Astrocyte (in vitro differentiated cells and primary cell): ENCODE data around the gene NDFIP1. TPM values are rescaled to one million over a fixed set of nuclear protein-coding genes. Genes with fewer than 3 reads are reported as not detected.

Source experiments
- DNase-seq: peaks from one replicate; pipeline ENCODE4 v3.0.0-alpha.2; 2010; ENCODE audit warnings: low read depth
- FAIRE-seq: peaks from 2 replicates; lab custom pipeline; 2011; peaks lifted over from hg19 to GRCh38; lab: Jason Lieb, UNC
- H2AFZ ChIP-seq: 2 replicates; pipeline ENCODE4 v1.6.0; 2012; ENCODE audit warnings: low read depth, low read length, inconsistent platforms
- H3K27ac ChIP-seq: 2 replicates; pipeline ENCODE4 v1.5.1; 2011; ENCODE audit warnings: low read depth, low read length, inconsistent platforms
- H3K27me3 ChIP-seq: 2 replicates; pipeline ENCODE4 v1.6.0; 2011; ENCODE audit warnings: low read length, inconsistent platforms; ENCODE audit not compliant: insufficient read depth
- H3K36me3 ChIP-seq: 2 replicates; pipeline ENCODE4 v1.5.1; 2011; ENCODE audit warnings: low read length, inconsistent platforms; ENCODE audit not compliant: insufficient read depth
- H3K4me1 ChIP-seq: 2 replicates; pipeline ENCODE4 v1.5.1; 2011; ENCODE audit warnings: low read length, inconsistent platforms; ENCODE audit not compliant: insufficient read depth
- H3K4me2 ChIP-seq: 2 replicates; pipeline ENCODE4 v1.6.0; 2012; ENCODE audit warnings: low read length, inconsistent platforms
- H3K4me3 ChIP-seq: 2 replicates; pipeline ENCODE4 v1.5.1; 2011; ENCODE audit warnings: low read depth, mild to moderate bottlenecking, low read length, inconsistent platforms; ENCODE audit not compliant: insufficient read depth
- H3K79me2 ChIP-seq: 2 replicates; pipeline ENCODE4 v1.6.0; 2012; ENCODE audit warnings: mild to moderate bottlenecking, low read length, inconsistent platforms; ENCODE audit not compliant: insufficient read depth
- H3K9ac ChIP-seq: 2 replicates; pipeline ENCODE4 v1.6.0; 2012; ENCODE audit warnings: mild to moderate bottlenecking, low read length, inconsistent platforms
- H3K9me3 ChIP-seq: 2 replicates; pipeline ENCODE4 v1.5.1; 2012; ENCODE audit warnings: low read depth, mild to moderate bottlenecking, low read length, inconsistent platforms; ENCODE audit not compliant: insufficient read depth
- H4K20me1 ChIP-seq: 2 replicates; pipeline ENCODE4 v1.6.0; 2012; ENCODE audit warnings: low read length, inconsistent platforms; ENCODE audit not compliant: insufficient read depth
- H3K27ac Mint-ChIP-seq: one replicate; pipeline ENCODE4 v1.8.0; 2021; ENCODE audit warnings: mild to moderate bottlenecking, mixed read lengths; ENCODE audit not compliant: unreplicated experiment
- H3K27me3 Mint-ChIP-seq: one replicate; pipeline ENCODE4 v1.8.0; 2021; ENCODE audit warnings: low read depth, mixed read lengths; ENCODE audit not compliant: unreplicated experiment
- H3K36me3 Mint-ChIP-seq: one replicate; pipeline ENCODE4 v1.8.0; 2021; ENCODE audit warnings: low read depth, mixed read lengths; ENCODE audit not compliant: unreplicated experiment
- H3K4me1 Mint-ChIP-seq: one replicate; pipeline ENCODE4 v1.8.0; 2021; ENCODE audit warnings: low read depth, mixed read lengths; ENCODE audit not compliant: unreplicated experiment
- H3K4me3 Mint-ChIP-seq: one replicate; pipeline ENCODE4 v1.8.0; 2021; ENCODE audit warnings: mild to moderate bottlenecking, moderate library complexity, mixed read lengths; ENCODE audit not compliant: unreplicated experiment
- H3K9me3 Mint-ChIP-seq: one replicate; pipeline ENCODE4 v1.8.0; 2021; ENCODE audit warnings: mild to moderate bottlenecking, mixed read lengths; ENCODE audit not compliant: unreplicated experiment
- EZH2 ChIP-seq: IDR thresholded peaks from 2 replicates; pipeline ENCODE4 v1.6.1; 2012; ENCODE audit warnings: mild to moderate bottlenecking, low read length, inconsistent platforms; ENCODE audit not compliant: insufficient read depth
- total RNA-seq: library from RNA; stranded (reverse); gene quantifications from 2 replicates; pipeline ENCODE4 v1.2.1, GENCODE V29; 2021
- TF ChIP-seq, protein P1 (sequence below): IDR thresholded peaks from 2 replicates; pipeline ENCODE4 v1.5.1; 2011; ENCODE audit warnings: low read depth, mild to moderate bottlenecking, inconsistent platforms, low read length, moderate library complexity; ENCODE audit not compliant: insufficient read depth

Gene NDFIP1
- total RNA-seq, 1 donor from 2014 or later = 56.8 TPM

DNA sequence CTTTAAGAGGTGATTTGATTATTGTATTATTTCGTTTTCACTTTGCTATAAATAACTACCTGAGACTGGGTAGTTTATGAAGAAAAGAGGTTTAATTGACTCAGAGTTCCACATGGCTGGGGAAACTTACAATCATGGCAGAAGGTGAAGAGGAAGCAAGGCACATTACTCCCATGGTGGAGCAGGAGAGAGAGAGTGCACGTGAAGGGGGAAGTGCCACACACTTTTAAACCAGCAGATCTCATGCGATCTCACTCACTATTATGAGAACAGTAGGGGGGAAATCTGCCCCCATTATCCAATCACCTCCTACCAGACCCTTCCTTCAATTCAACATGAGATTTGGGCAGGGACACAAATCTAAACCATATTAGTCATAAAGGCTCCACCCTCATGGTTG lies 36.1 kb upstream of the NDFIP1 start:
- H3K4me1 ChIP-seq = no peaks in the 10 kb centered on the region
- H3K36me3 Mint-ChIP-seq = no peaks in the 10 kb centered on the region

DNA sequence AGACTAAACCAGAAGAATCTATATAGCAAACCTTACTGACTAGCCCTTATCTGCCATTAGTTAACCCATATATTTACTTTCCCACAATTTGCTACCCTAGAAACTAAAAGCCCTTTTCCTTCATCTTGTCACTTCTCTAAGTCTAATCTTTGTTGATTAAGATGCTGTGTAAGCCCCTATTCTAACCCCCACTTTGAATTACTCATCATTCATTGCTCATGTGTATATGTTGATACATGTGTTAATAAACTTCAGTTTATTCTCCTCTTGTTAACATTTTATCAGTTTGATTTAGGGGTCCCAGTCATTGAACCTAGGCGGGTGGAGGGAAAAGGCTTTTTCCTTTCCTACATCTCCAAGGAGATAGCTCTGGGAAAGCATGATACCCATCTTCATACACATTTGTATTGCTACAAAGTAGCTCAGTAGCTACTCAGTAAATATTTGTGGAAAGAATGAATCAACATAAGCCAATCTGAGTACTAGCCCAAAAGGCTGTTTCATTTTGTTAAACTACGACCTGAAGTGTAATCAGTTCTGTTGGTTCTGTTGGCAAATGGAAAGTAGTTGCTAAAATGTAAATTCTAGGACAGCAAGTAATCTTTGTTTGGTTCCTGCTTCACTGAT lies 35.1 kb upstream of the NDFIP1 start:
- no peak for FAIRE-seq
- peaks cover 6% of the 10 kb centered on the region for H3K9me3 Mint-ChIP-seq
- Histone ChIP-seq H3K27ac (no peak overlapping the region), H3K9ac (no peak overlapping the region), H3K79me2 (no peaks in the 10 kb centered on the region), H2AFZ (no peak overlapping the region), H3K4me1 (no peaks in the 10 kb centered on the region), H3K4me3 (no peak overlapping the region), H3K9me3 (no peaks in the 10 kb centered on the region), H3K4me2 (no peak overlapping the region), H3K36me3 (no peaks in the 10 kb centered on the region), H3K27me3 (no peaks in the 10 kb centered on the region), H4K20me1 (no peaks in the 10 kb centered on the region)
- TF ChIP-seq EZH2 = no peak
- TF ChIP-seq, protein P1, sequence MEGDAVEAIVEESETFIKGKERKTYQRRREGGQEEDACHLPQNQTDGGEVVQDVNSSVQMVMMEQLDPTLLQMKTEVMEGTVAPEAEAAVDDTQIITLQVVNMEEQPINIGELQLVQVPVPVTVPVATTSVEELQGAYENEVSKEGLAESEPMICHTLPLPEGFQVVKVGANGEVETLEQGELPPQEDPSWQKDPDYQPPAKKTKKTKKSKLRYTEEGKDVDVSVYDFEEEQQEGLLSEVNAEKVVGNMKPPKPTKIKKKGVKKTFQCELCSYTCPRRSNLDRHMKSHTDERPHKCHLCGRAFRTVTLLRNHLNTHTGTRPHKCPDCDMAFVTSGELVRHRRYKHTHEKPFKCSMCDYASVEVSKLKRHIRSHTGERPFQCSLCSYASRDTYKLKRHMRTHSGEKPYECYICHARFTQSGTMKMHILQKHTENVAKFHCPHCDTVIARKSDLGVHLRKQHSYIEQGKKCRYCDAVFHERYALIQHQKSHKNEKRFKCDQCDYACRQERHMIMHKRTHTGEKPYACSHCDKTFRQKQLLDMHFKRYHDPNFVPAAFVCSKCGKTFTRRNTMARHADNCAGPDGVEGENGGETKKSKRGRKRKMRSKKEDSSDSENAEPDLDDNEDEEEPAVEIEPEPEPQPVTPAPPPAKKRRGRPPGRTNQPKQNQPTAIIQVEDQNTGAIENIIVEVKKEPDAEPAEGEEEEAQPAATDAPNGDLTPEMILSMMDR = no peak
- H3K4me1 Mint-ChIP-seq = no peaks in the 10 kb centered on the region
- peaks cover 12% of the 10 kb centered on the region for H3K27me3 Mint-ChIP-seq
- DNase-seq = no peak
- no peaks in the 10 kb centered on the region for H3K36me3 Mint-ChIP-seq
- no peak overlapping the region for H3K27ac Mint-ChIP-seq
- H3K4me3 Mint-ChIP-seq = no peak overlapping the region

More for the DNA sequence above, 36.1 kb upstream of the NDFIP1 start:
- Mint-ChIP-seq H3K4me3 (no peak overlapping the region), H3K27me3 (peaks cover 12% of the 10 kb centered on the region), H3K9me3 (peaks cover 6% of the 10 kb centered on the region), H3K4me1 (no peaks in the 10 kb centered on the region), H3K27ac (no peak overlapping the region)
- DNase-seq = no peak
- Histone ChIP-seq H3K4me2 (no peak overlapping the region), H2AFZ (no peak overlapping the region), H3K9me3 (no peaks in the 10 kb centered on the region), H3K4me3 (no peak overlapping the region), H3K9ac (no peak overlapping the region), H3K27ac (no peak overlapping the region), H3K27me3 (no peaks in the 10 kb centered on the region), H3K36me3 (no peaks in the 10 kb centered on the region), H4K20me1 (no peaks in the 10 kb centered on the region), H3K79me2 (no peaks in the 10 kb centered on the region)
- no peak for TF ChIP-seq EZH2
- TF ChIP-seq, protein P1 = no peak
- no peak for FAIRE-seq

DNA sequence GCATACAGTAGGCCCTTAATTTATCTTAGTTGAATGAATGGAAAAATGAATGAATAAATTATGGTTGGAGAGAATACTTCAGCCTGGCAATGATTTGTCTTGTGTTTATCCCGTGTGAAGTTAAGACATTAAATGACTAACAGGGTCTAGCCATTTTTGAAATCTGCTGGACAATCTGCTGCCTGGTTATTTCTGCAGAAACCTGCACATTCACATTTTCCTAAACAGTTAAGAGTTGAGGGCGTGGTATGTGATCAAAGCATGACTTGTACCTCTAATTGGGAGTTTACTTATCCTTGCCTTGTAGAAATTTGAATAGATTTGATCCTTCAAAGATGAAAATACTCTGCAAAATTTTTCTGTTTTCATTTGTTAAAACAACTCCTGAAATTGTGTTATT lies 34.6 kb upstream of the NDFIP1 start:
- Histone ChIP-seq H3K9me3 (no peaks in the 10 kb centered on the region), H4K20me1 (no peaks in the 10 kb centered on the region), H3K4me3 (no peak overlapping the region), H3K4me2 (no peak overlapping the region), H3K27ac (no peak overlapping the region), H3K27me3 (no peaks in the 10 kb centered on the region), H3K9ac (no peak overlapping the region), H2AFZ (no peak overlapping the region), H3K36me3 (no peaks in the 10 kb centered on the region), H3K79me2 (no peaks in the 10 kb centered on the region), H3K4me1 (no peaks in the 10 kb centered on the region)
- H3K4me1 Mint-ChIP-seq = no peaks in the 10 kb centered on the region
- no peak overlapping the region for H3K4me3 Mint-ChIP-seq
- H3K27me3 Mint-ChIP-seq = peaks cover 12% of the 10 kb centered on the region
- H3K27ac Mint-ChIP-seq = no peak overlapping the region
- TF ChIP-seq, protein P1 = no peak
- no peak for TF ChIP-seq EZH2
- H3K9me3 Mint-ChIP-seq = peaks cover 6% of the 10 kb centered on the region
- H3K36me3 Mint-ChIP-seq = no peaks in the 10 kb centered on the region
- no peak for DNase-seq
- no peak for FAIRE-seq
